Measurements from ENCODE around the gene CDH12. TPM values are rescaled to one million over a fixed set of nuclear protein-coding genes. Genes with fewer than 3 reads are reported as not detected.

The CDH12 gene
- total RNA-seq, 1 experiment from 2014 or later = not detected

GRCh38 chr5:22242532-22242931, 610.6 kb downstream of the CDH12 start:
- Mint-ChIP-seq H3K4me1 (no peaks in the 10 kb centered on the region), H3K36me3 (ENCODE audit: insufficient read depth in 1 of 3, low read depth in 3 of 3) (no peaks in the 10 kb centered on the region), H3K27ac (no peak overlapping the region), H3K9me3 (no peaks in the 10 kb centered on the region), H3K4me3 (no peak overlapping the region), H3K27me3 (ENCODE audit: low read depth) (no peaks in the 10 kb centered on the region)
- Histone ChIP-seq H4K8ac (replicated peaks; ENCODE audit: insufficient read length, low read depth, low read length) (no peak overlapping the region), H3K4me1 (ENCODE audit: insufficient read depth, low read length) (no peaks in the 10 kb centered on the region), H3K9me3 (ENCODE audit: control insufficient read depth, low read depth, low read length) (no peaks in the 10 kb centered on the region), H2AK5ac (ENCODE audit: insufficient read length, low read length) (no peak overlapping the region), H2BK120ac (ENCODE audit: low read depth, low read length, poor library complexity, severe bottlenecking) (no peak overlapping the region), H2BK15ac (ENCODE audit: low read depth, low read length) (no peak overlapping the region), H3K79me2 (ENCODE audit: insufficient read depth, low read length) (no peaks in the 10 kb centered on the region), H3K18ac (ENCODE audit: insufficient read length, low read depth, low read length) (no peak overlapping the region), H3K4me2 (ENCODE audit: insufficient read depth, insufficient read length, low read length) (no peak overlapping the region), H3K27me3 (ENCODE audit: insufficient read depth, low read length) (no peaks in the 10 kb centered on the region), H3K79me1 (ENCODE audit: insufficient read depth, low read depth, low read length, poor library complexity, severe bottlenecking) (no peaks in the 10 kb centered on the region), H3K56ac (ENCODE audit: insufficient read length, low read depth, low read length) (no peak overlapping the region), H3K27ac (ENCODE audit: insufficient read length, low read depth, low read length) (no peak overlapping the region), H3T11ph (ENCODE audit: low read length) (no peak overlapping the region), H2AFZ (ENCODE audit: low read length) (no peak overlapping the region), H4K5ac (ENCODE audit: insufficient read length, low read depth, low read length) (no peak overlapping the region), H3K23ac (ENCODE audit: insufficient read length, low read depth, low read length) (no peak overlapping the region), H4K91ac (ENCODE audit: insufficient read length, low read depth, low read length) (no peak overlapping the region), H2BK12ac (ENCODE audit: insufficient read length, low read depth, low read length) (no peak overlapping the region), H4K20me1 (ENCODE audit: control insufficient read depth, insufficient read depth, insufficient read length) (no peaks in the 10 kb centered on the region), H3K4ac (ENCODE audit: low read depth, low read length) (no peak overlapping the region), H3K14ac (ENCODE audit: insufficient read depth, low read length) (no peak overlapping the region), H3K9ac (ENCODE audit: extremely low read depth, insufficient read length, low read length) (no peak overlapping the region), H2BK20ac (ENCODE audit: low read depth, low read length, poor library complexity, severe bottlenecking) (no peak overlapping the region), H3K23me2 (ENCODE audit: insufficient read length, low read depth, low read length, poor library complexity, severe bottlenecking) (no peaks in the 10 kb centered on the region), H2BK5ac (ENCODE audit: insufficient read length, low read length) (no peak overlapping the region)
- TF ChIP-seq CTCF (conservative IDR thresholded peaks at IDR 0.05) = peak; percentile 62; the same call in 2 of the 3 replicates
- DNase-seq = peak; percentile 46
- WGBS (ENCODE audit: extremely low coverage, insufficient read length, low lambda C conversion rate) = no CpG with 5 or more reads among the region's 4 CpGs
